Neural cell (in vitro differentiated cells): Measurements from ENCODE around the gene UNC93B1. TPM values are rescaled to one million over a fixed set of nuclear protein-coding genes. Genes with fewer than 3 reads are reported as not detected.

Experiments
- H2AFZ ChIP-seq: fragments of 200-600, 300-800 bp; sonication (generic), shearing (Covaris generic); 2 replicates; pipeline ENCODE4 v1.6.0; 2014; ENCODE audit warnings: low read depth, mild to moderate bottlenecking, antibody characterized with exemption, low read length, moderate library complexity
- H3F3A ChIP-seq: fragments of 200-600 bp; shearing (Covaris generic); 2 replicates; pipeline ENCODE4 v1.6.1; 2016; ENCODE audit warnings: mild to moderate bottlenecking, moderate library complexity, mixed read lengths, antibody characterized with exemption, low read length; ENCODE audit not compliant: insufficient read depth, poor library complexity, severe bottlenecking
- H3K27ac ChIP-seq: fragments of 200-600, 300-800 bp; sonication (generic), shearing (Covaris generic); 2 replicates; pipeline ENCODE4 v1.5.1; 2014; ENCODE audit warnings: mild to moderate bottlenecking, low read length, moderate library complexity
- H3K27me3 ChIP-seq: fragments of 300-800, 200-600 bp; sonication (generic), shearing (Covaris generic); 2 replicates; pipeline ENCODE4 v1.6.0; 2014; ENCODE audit warnings: mild to moderate bottlenecking, low read depth, low read length, moderate library complexity; ENCODE audit not compliant: insufficient read depth
- H3K36me3 ChIP-seq: fragments of 300-800, 200-600 bp; sonication (generic), shearing (Covaris generic); 2 replicates; pipeline ENCODE4 v1.5.1; 2014; ENCODE audit warnings: mild to moderate bottlenecking, antibody characterized with exemption, low read length, moderate library complexity; ENCODE audit not compliant: insufficient read depth
- H3K4me2 ChIP-seq: fragments of 300-800, 200-600 bp; sonication (generic), shearing (Covaris generic); 2 replicates; pipeline ENCODE4 v1.6.0; 2014; ENCODE audit warnings: mild to moderate bottlenecking, low read length
- H3K4me3 ChIP-seq: fragments of 300-800, 200-600 bp; sonication (generic), shearing (Covaris generic); 2 replicates; pipeline ENCODE4 v1.5.1; 2014; ENCODE audit warnings: mild to moderate bottlenecking, low read length, moderate library complexity
- H3K79me2 ChIP-seq: fragments of 200-600 bp; shearing (Covaris generic); replicated peaks from 2 replicates; pipeline ENCODE4 v1.6.0; 2014; ENCODE audit warnings: mild to moderate bottlenecking, low read length, moderate library complexity; ENCODE audit not compliant: insufficient read depth
- H3K9ac ChIP-seq: fragments of 300-800, 200-600 bp; sonication (generic), shearing (Covaris generic); 2 replicates; pipeline ENCODE4 v1.6.1; 2016; ENCODE audit warnings: mild to moderate bottlenecking, low read length, mixed read lengths
- H3K9me2 ChIP-seq: fragments of 200-600 bp; shearing (Covaris generic); 2 replicates; pipeline ENCODE4 v1.6.1; 2016; ENCODE audit warnings: mild to moderate bottlenecking, low read length, mixed read lengths; ENCODE audit not compliant: insufficient read depth
- H3K9me3 ChIP-seq: fragments of 200-600, 300-800 bp; sonication (generic), shearing (Covaris generic); 2 replicates; pipeline ENCODE4 v1.6.1; 2016; ENCODE audit warnings: mild to moderate bottlenecking, mixed run types, low read length, moderate library complexity, mixed read lengths
- H4K20me1 ChIP-seq: fragments of 200-600 bp; shearing (Covaris generic); 2 replicates; pipeline ENCODE4 v1.6.1; 2016; ENCODE audit warnings: mild to moderate bottlenecking, mixed run types; ENCODE audit not compliant: insufficient read depth
- EP300 ChIP-seq: fragments of 450-650 bp; conservative IDR thresholded peaks from 2 replicates; pipeline ENCODE4 v1.6.1; 2014; ENCODE audit warnings: antibody characterized with exemption, mild to moderate bottlenecking, moderate library complexity; ENCODE audit not compliant: poor library complexity, severe bottlenecking
- EZH2 ChIP-seq: fragments of 200-600, 300-800 bp; shearing (Covaris generic), sonication (generic); IDR thresholded peaks from 2 replicates; pipeline ENCODE4 v1.6.1; 2014; ENCODE audit warnings: antibody characterized with exemption, low read length, borderline replicate concordance, mild to moderate bottlenecking; ENCODE audit not compliant: insufficient read depth, poor library complexity, severe bottlenecking
- MXI1 ChIP-seq: fragments of 450-650 bp; conservative IDR thresholded peaks from 2 replicates; pipeline ENCODE4 v1.6.1; 2014; ENCODE audit warnings: antibody characterized with exemption, mild to moderate bottlenecking; ENCODE audit not compliant: poor library complexity, severe bottlenecking
- POLR2AphosphoS5 ChIP-seq: IDR thresholded peaks from 2 replicates; pipeline ENCODE4 v1.6.1; 2012
- RAD21 ChIP-seq: fragments of 450-650 bp; conservative IDR thresholded peaks from 2 replicates; pipeline ENCODE4 v1.6.1; 2014; ENCODE audit warnings: antibody characterized with exemption, mild to moderate bottlenecking, moderate library complexity
- REST ChIP-seq: IDR thresholded peaks from 2 replicates; pipeline ENCODE4 v1.6.1; 2012; ENCODE audit warnings: borderline replicate concordance
- SMC3 ChIP-seq: fragments of 450-650 bp; conservative IDR thresholded peaks from 2 replicates; pipeline ENCODE4 v1.6.1; 2014; ENCODE audit warnings: antibody characterized with exemption, mild to moderate bottlenecking, moderate library complexity; ENCODE audit not compliant: poor library complexity
- TAF1 ChIP-seq: IDR thresholded peaks from 2 replicates; pipeline ENCODE4 v1.6.1; 2012; ENCODE audit warnings: low read depth
- polyA plus RNA-seq: library from polyadenylated mRNA; depleted of rRNA; stranded (reverse); fragments of >200 nt; gene quantifications from 2 replicates; pipeline ENCODE4 v1.2.3, GENCODE V29; 2014
- TF ChIP-seq, protein P1 (sequence below): fragments of 450-650 bp; IDR thresholded peaks from 2 replicates; pipeline ENCODE4 v1.5.1; 2014; ENCODE audit warnings: antibody characterized with exemption, mild to moderate bottlenecking, moderate library complexity; ENCODE audit not compliant: poor library complexity, severe bottlenecking

UNC93B1 gene
- polyA plus RNA-seq, 1 donor from 2014 or later: 0.19 TPM

DNA sequence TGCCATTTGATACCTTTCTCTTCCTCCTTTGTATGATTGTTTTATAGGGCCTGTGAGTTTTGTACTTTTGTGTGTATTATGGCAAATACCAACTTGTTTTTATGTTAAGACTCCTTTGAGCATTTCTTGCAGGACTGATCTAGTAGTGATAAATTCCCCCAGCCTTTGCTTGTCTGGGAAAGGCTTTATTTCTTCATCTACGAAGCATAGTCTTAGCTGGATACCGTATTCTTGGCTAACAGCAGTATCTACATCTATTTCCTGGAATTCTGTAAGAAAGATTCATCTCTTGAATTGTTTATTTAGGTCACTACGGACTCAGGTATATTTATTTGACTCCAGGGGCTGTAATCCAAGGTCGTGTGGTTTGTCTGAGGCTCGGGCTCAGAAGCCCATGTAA, 20.6 kb upstream of the UNC93B1 start:
- Histone ChIP-seq H3K9me3 (peaks cover 5% of the 10 kb centered on the region), H3K27ac (no peak overlapping the region), H3K79me2 (no peaks in the 10 kb centered on the region), H3K4me3 (no peak overlapping the region), H3K36me3 (no peaks in the 10 kb centered on the region), H3K9ac (no peak overlapping the region), H3K9me2 (no peaks in the 10 kb centered on the region), H4K20me1 (no peaks in the 10 kb centered on the region), H3F3A (no peaks in the 10 kb centered on the region), H2AFZ (no peak overlapping the region), H3K4me2 (no peak overlapping the region), H3K27me3 (no peaks in the 10 kb centered on the region)
- no peak for TF ChIP-seq SMC3
- no peak for TF ChIP-seq TAF1
- no peak for TF ChIP-seq RAD21
- TF ChIP-seq MXI1: no peak
- no peak for TF ChIP-seq EZH2
- no peak for TF ChIP-seq POLR2AphosphoS5
- no peak for TF ChIP-seq EP300
- TF ChIP-seq, protein P1, sequence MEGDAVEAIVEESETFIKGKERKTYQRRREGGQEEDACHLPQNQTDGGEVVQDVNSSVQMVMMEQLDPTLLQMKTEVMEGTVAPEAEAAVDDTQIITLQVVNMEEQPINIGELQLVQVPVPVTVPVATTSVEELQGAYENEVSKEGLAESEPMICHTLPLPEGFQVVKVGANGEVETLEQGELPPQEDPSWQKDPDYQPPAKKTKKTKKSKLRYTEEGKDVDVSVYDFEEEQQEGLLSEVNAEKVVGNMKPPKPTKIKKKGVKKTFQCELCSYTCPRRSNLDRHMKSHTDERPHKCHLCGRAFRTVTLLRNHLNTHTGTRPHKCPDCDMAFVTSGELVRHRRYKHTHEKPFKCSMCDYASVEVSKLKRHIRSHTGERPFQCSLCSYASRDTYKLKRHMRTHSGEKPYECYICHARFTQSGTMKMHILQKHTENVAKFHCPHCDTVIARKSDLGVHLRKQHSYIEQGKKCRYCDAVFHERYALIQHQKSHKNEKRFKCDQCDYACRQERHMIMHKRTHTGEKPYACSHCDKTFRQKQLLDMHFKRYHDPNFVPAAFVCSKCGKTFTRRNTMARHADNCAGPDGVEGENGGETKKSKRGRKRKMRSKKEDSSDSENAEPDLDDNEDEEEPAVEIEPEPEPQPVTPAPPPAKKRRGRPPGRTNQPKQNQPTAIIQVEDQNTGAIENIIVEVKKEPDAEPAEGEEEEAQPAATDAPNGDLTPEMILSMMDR: no peak
- TF ChIP-seq REST: no peak

- no peaks in the 10 kb centered on the region for H3K79me2 ChIP-seq
- H3K9me2 ChIP-seq: no peaks in the 10 kb centered on the region
- no peaks in the 10 kb centered on the region for H4K20me1 ChIP-seq
- H3K36me3 ChIP-seq: no peaks in the 10 kb centered on the region
- H3K27ac ChIP-seq: no peak overlapping the region
- peaks cover 5% of the 10 kb centered on the region for H3K9me3 ChIP-seq
- H3K4me2 ChIP-seq: no peak overlapping the region
- no peaks in the 10 kb centered on the region for H3K27me3 ChIP-seq
- no peaks in the 10 kb centered on the region for H3F3A ChIP-seq
- no peak overlapping the region for H3K4me3 ChIP-seq
- no peak overlapping the region for H2AFZ ChIP-seq
- no peak for TF ChIP-seq POLR2AphosphoS5
- no peak for TF ChIP-seq RAD21
- no peak for TF ChIP-seq SMC3
- no peak for TF ChIP-seq EP300
- TF ChIP-seq, protein P1: no peak
- no peak for TF ChIP-seq MXI1
- no peak for TF ChIP-seq TAF1
- no peak for TF ChIP-seq EZH2
- no peak for TF ChIP-seq REST
- no peak overlapping the region for H3K9ac ChIP-seq
These were observed 18.6 kb upstream of the UNC93B1 start for GRCh38 chr11:68022531-68022930.
